Measurements from ENCODE around the gene SSB. TPM values are rescaled to one million over a fixed set of nuclear protein-coding genes. Genes with fewer than 3 reads are reported as not detected.

SSB gene
- total and polyA plus RNA-seq, 9 of the 15 experiments (the other 6 are each of a cell fraction or from before 2014, with no cell fraction given) = 317 to 849 (median 515) TPM

DNA sequence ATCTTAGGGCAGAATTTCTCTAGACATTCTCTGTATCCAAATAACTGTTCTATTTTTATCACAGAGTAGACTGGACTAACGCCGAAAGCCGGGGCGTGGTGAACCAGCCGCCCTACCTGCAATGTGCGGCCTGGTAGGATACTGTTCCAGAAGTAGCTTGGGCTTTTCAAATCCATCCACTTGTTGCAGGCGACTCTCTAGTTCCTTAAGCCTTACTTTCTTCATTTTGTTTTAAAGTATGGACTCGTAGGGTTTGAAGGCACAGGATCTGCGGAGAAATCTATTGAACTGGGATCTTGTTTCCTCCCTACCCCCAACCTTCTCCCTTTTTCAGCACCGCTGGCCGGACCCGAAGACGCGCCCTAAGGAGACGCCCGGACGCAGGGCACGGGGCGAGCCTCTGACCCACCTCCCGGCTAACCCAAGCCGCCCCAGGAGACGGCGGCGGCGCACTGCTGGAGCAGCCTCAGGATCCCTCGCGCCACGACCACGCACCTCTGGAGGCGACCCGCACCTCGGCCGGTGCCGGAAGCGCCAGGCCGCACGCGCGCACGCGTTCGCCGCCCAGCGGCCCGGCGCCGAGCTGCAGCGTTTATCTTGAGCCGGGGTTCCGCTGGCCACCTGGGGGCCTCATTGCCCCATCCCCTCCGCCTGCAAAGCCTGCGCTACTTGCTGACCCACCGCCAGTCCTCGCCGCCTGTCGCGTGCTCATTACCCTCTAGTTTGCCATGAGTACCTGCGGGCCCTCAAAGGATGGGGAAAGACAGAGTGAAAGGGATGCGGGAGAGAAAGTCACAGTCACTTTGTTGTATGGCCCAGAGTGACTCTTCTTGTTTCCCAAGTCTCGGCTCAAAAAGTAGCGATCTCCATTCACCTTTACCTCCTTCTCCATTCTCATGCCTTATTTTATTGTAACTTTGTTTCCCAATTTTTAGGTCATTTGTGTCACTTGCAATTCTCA lies 26.0 kb downstream of the SSB start, which contains the start of gene METTL5 (continued):
- TF ChIP-seq ARNT (IDR thresholded peaks at IDR 0.05) (0 out of 4 replicates have a peak, but pooled peaks of 1 of the 2 experiments have one; percentile 22), HNRNPLL (IDR thresholded peaks at IDR 0.05; ENCODE audit: low read depth, low read length, poor library complexity, severe bottlenecking) (peak; percentile 72), FOXP1 (CRISPR knock-in tag; IDR thresholded peaks at IDR 0.05) (peak; percentile 97), ZMIZ1 (IDR thresholded peaks at IDR 0.05; ENCODE audit: low read depth in 2 of 2, low read length in 2 of 2) (peak; percentile 34 to 67; a peak in 1 of 4 replicates), ESRRA (IDR thresholded peaks at IDR 0.05; ENCODE audit: borderline replicate concordance, low read depth) (peak; percentile 78; the same call in 1 of the 2 replicates), EP300 (IDR thresholded peaks at IDR 0.05; ENCODE audit: low read length) (peak; percentile 57), ZBTB17 (CRISPR knock-in tag; IDR thresholded peaks at IDR 0.05) (peak; percentile 87), RNF2 (IDR thresholded peaks at IDR 0.05) (peak; percentile 81), PHF8 (IDR thresholded peaks at IDR 0.05; ENCODE audit: borderline replicate concordance, low read length) (peak; percentile 96), BHLHE40 (IDR thresholded peaks at IDR 0.05; ENCODE audit: low read length) (peak; percentile 94), ZNF3 (CRISPR knock-in tag; IDR thresholded peaks at IDR 0.05) (no peak), NONO (IDR thresholded peaks at IDR 0.05; ENCODE audit: low read depth in 2 of 2, low read length in 1 of 2) (peak; percentile 81 to 93), ELK1 (CRISPR knock-in tag; IDR thresholded peaks at IDR 0.05) (peak; percentile 89; the same call in 1 of the 2 replicates)
- TF ChIP-seq, protein P1, sequence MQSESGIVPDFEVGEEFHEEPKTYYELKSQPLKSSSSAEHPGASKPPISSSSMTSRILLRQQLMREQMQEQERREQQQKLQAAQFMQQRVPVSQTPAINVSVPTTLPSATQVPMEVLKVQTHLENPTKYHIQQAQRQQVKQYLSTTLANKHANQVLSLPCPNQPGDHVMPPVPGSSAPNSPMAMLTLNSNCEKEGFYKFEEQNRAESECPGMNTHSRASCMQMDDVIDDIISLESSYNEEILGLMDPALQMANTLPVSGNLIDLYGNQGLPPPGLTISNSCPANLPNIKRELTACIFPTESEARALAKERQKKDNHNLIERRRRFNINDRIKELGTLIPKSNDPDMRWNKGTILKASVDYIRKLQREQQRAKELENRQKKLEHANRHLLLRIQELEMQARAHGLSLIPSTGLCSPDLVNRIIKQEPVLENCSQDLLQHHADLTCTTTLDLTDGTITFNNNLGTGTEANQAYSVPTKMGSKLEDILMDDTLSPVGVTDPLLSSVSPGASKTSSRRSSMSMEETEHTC (IDR thresholded peaks at IDR 0.05) = no peak
- TF ChIP-seq, protein P2, sequence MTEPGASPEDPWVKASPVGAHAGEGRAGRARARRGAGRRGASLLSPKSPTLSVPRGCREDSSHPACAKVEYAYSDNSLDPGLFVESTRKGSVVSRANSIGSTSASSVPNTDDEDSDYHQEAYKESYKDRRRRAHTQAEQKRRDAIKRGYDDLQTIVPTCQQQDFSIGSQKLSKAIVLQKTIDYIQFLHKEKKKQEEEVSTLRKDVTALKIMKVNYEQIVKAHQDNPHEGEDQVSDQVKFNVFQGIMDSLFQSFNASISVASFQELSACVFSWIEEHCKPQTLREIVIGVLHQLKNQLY (CRISPR knock-in tag; conservative IDR thresholded peaks at IDR 0.05) = peak in 1 of 2 experiments; percentile 91; a peak in 1 of 4 replicates
- TF ChIP-seq, protein P3, sequence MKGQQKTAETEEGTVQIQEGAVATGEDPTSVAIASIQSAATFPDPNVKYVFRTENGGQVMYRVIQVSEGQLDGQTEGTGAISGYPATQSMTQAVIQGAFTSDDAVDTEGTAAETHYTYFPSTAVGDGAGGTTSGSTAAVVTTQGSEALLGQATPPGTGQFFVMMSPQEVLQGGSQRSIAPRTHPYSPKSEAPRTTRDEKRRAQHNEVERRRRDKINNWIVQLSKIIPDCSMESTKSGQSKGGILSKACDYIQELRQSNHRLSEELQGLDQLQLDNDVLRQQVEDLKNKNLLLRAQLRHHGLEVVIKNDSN (CRISPR knock-in tag; IDR thresholded peaks at IDR 0.05) = peak; percentile 28
- TF ChIP-seq, protein P4, sequence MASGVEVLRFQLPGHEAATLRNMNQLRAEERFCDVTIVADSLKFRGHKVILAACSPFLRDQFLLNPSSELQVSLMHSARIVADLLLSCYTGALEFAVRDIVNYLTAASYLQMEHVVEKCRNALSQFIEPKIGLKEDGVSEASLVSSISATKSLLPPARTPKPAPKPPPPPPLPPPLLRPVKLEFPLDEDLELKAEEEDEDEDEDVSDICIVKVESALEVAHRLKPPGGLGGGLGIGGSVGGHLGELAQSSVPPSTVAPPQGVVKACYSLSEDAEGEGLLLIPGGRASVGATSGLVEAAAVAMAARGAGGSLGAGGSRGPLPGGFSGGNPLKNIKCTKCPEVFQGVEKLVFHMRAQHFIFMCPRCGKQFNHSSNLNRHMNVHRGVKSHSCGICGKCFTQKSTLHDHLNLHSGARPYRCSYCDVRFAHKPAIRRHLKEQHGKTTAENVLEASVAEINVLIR (CRISPR knock-in tag; IDR thresholded peaks at IDR 0.05) = no peak
